HEK293T (cell line): Measurements from ENCODE around the gene VSIR.

Source experiments
- BHLHE40 ChIP-seq: fragments of 450-650 bp; IDR thresholded peaks from 2 replicates; pipeline ENCODE4 v1.6.1; 2016; ENCODE audit warnings: mild to moderate bottlenecking, moderate library complexity, borderline replicate concordance
- ELF4 ChIP-seq: fragments of 450-650 bp; IDR thresholded peaks from 2 replicates; pipeline ENCODE4 v1.6.1; 2017; ENCODE audit warnings: antibody characterized with exemption
- FOXK2 ChIP-seq: fragments of 450-650 bp; IDR thresholded peaks from 2 replicates; pipeline ENCODE4 v1.6.1; 2016; ENCODE audit warnings: mild to moderate bottlenecking
- SUZ12 ChIP-seq: fragments of 450-650 bp; IDR thresholded peaks from 2 replicates; pipeline ENCODE4 v1.6.1; 2016; ENCODE audit warnings: mild to moderate bottlenecking
- TARDBP ChIP-seq: fragments of 450-650 bp; IDR thresholded peaks from 2 replicates; pipeline ENCODE4 v1.6.1; 2016
- TF ChIP-seq, protein P1 (sequence below): fragments of 450-650 bp; IDR thresholded peaks from 2 replicates; pipeline ENCODE4 v1.6.1; 2016

GRCh38 chr10:71757399-71757922, 15.9 kb downstream of the VSIR start:
- TF ChIP-seq SUZ12 = no peak
- TF ChIP-seq ELF4 = no peak
- TF ChIP-seq, protein P1, sequence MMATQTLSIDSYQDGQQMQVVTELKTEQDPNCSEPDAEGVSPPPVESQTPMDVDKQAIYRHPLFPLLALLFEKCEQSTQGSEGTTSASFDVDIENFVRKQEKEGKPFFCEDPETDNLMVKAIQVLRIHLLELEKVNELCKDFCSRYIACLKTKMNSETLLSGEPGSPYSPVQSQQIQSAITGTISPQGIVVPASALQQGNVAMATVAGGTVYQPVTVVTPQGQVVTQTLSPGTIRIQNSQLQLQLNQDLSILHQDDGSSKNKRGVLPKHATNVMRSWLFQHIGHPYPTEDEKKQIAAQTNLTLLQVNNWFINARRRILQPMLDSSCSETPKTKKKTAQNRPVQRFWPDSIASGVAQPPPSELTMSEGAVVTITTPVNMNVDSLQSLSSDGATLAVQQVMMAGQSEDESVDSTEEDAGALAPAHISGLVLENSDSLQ = no peak
- TF ChIP-seq TARDBP = no peak
- no peak for TF ChIP-seq FOXK2
- no peak for TF ChIP-seq BHLHE40
